CD4-positive, alpha-beta T cell treated with Interleukin-6 for 4 hours (primary cell): Measurements from ENCODE around the gene IRS1.

Source experiments
- DNase-seq: peaks from one replicate; pipeline ENCODE4 v3.0.0-alpha.2; 2020; ENCODE audit warnings: mixed read lengths

The IRS1 gene

GRCh38 chr2:226683944-226684562 is 115.6 kb downstream of the IRS1 start:
- DNase-seq = no peak

GRCh38 chr2:226683196-226683595 is 116.4 kb downstream of the IRS1 start:
- DNase-seq = no peak
